ENCODE results near the gene KCNJ10. TPM values are rescaled to one million over a fixed set of nuclear protein-coding genes. Genes with fewer than 3 reads are reported as not detected.

Gene KCNJ10
- total RNA-seq, 2 donors from 2014 or later, result not detected

GRCh38 chr1:160020196-160020595, 49.8 kb downstream of the KCNJ10 start:
- no peak overlapping the region for H3K27ac Mint-ChIP-seq
- no peak for ATAC-seq (replicated peaks)
- no peaks in the 10 kb centered on the region for H3K9me3 Mint-ChIP-seq
- H3K27me3 Mint-ChIP-seq, result peaks cover 3% of the 10 kb centered on the region
- peaks cover 6% of the 10 kb centered on the region for H3K4me1 Mint-ChIP-seq
- no peaks in the 10 kb centered on the region for H3K36me3 Mint-ChIP-seq (ENCODE audit: low read depth)
- no peak overlapping the region for H3K4me3 Mint-ChIP-seq

DNA sequence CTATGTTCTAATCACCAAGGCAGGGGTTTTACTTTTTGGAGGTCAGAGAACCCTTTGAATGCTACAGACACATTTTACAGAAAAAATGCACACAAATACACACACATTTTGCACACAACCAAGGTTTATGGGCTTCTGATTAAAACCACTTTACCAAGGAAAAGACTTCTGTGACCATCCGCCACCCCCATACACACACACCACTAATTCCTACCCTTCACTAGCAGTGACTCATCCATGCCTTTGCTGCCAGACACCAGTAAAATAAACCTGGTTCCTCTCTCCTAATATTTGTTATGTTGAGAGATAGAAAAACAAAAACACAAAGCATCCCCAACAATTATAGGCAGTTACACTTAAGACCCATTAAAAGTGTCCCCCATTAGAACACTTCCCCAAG, 51.1 kb downstream of the KCNJ10 start:
- no peak overlapping the region for H3K4me3 Mint-ChIP-seq
- H3K4me1 Mint-ChIP-seq, result peaks cover 6% of the 10 kb centered on the region
- H3K27ac Mint-ChIP-seq, result peak overlapping the region; percentile 17
- no peaks in the 10 kb centered on the region for H3K36me3 Mint-ChIP-seq (ENCODE audit: low read depth)
- no peaks in the 10 kb centered on the region for H3K9me3 Mint-ChIP-seq
- H3K27me3 Mint-ChIP-seq, result peaks cover 3% of the 10 kb centered on the region
- ATAC-seq (replicated peaks), result peak; percentile 67

DNA sequence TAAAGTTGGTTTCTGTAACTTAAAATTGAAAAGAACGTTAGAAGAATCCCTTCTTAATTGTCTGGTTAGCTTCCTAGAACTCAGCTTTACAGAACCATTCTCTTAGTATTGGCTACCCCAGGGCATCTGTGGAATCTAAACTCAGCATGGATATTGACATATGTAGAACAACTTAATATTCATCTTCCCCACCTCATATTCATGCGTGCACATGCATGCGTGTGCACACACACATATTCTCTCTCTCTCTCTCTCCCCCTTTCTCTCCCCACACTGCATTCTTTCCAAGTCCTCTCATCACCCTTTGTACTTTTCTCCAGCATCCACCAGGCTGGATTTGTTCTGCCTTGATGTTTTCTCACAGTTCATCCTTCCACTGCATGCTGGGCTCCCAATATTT, 51.6 kb downstream of the KCNJ10 start:
- Mint-ChIP-seq H3K27me3 (peaks cover 8% of the 10 kb centered on the region), H3K9me3 (no peaks in the 10 kb centered on the region), H3K27ac (no peak overlapping the region), H3K4me1 (peaks cover 6% of the 10 kb centered on the region), H3K36me3 (ENCODE audit: low read depth) (no peaks in the 10 kb centered on the region), H3K4me3 (no peak overlapping the region)
- no peak for ATAC-seq (replicated peaks)

GRCh38 chr1:160017592-160017991, 52.4 kb downstream of the KCNJ10 start:
- Mint-ChIP-seq H3K27ac (no peak overlapping the region), H3K36me3 (ENCODE audit: low read depth) (no peaks in the 10 kb centered on the region), H3K27me3 (peaks cover 10% of the 10 kb centered on the region), H3K4me3 (no peak overlapping the region), H3K9me3 (no peaks in the 10 kb centered on the region), H3K4me1 (peaks cover 6% of the 10 kb centered on the region)
- no peak for ATAC-seq (replicated peaks)

DNA sequence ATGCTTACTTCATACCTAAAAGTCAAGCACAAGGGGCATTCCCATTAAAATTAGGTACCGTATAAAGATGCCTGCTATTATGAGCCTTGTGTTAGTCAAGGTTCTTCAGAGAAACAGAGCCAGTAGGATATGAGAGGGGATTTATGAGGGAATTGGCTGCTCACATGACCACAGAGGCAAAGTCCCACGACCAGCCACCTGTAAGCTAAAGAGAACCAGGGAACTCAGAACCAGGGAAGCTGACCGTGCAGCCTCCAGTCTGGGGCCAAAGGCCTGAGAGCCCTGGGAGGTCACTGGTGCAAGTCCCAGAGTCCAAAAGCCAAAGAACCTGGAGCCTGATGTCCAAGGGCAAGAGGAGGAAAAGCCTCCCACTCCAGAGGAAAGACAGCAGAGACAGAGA, 58.2 kb downstream of the KCNJ10 start:
- Mint-ChIP-seq H3K9me3 (no peaks in the 10 kb centered on the region), H3K4me1 (no peaks in the 10 kb centered on the region), H3K27me3 (peaks cover 9% of the 10 kb centered on the region), H3K27ac (no peak overlapping the region), H3K4me3 (no peak overlapping the region), H3K36me3 (ENCODE audit: low read depth) (no peaks in the 10 kb centered on the region)
- ATAC-seq (replicated peaks), result no peak

- ATAC-seq (replicated peaks), result no peak
- Mint-ChIP-seq H3K36me3 (ENCODE audit: low read depth) (no peaks in the 10 kb centered on the region), H3K27me3 (peaks cover 9% of the 10 kb centered on the region), H3K4me1 (no peaks in the 10 kb centered on the region), H3K27ac (no peak overlapping the region), H3K9me3 (no peaks in the 10 kb centered on the region), H3K4me3 (no peak overlapping the region)
Measured at GRCh38 chr1:160009801-160010200, 60.2 kb downstream of the KCNJ10 start.

DNA sequence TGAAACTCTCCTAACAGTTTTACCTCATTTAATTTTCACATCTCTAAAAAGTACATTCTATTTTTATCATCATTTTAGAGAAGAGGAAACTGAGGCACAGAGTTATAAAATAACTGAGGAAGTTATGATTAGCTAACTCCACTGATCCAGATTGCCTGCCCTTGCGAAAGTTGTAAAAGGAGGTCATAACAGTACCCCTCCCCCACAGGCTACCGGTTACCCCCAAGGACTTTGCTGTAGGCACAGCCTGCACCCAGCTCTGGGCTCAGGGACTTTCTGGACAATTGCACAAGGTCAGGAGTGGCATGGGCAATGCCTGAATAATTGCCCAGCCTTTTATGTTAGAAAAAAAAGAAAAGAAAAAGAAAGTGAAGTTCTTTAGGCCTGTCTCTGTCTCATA, 60.9 kb downstream of the KCNJ10 start:
- Mint-ChIP-seq H3K9me3 (no peaks in the 10 kb centered on the region), H3K4me1 (no peaks in the 10 kb centered on the region), H3K36me3 (ENCODE audit: low read depth) (no peaks in the 10 kb centered on the region), H3K4me3 (no peak overlapping the region), H3K27ac (no peak overlapping the region), H3K27me3 (peaks cover 9% of the 10 kb centered on the region)
- no peak for ATAC-seq (replicated peaks)

GRCh38 chr1:160007577-160008200, 62.3 kb downstream of the KCNJ10 start:
- no peaks in the 10 kb centered on the region for H3K4me1 Mint-ChIP-seq
- ATAC-seq (replicated peaks), result no peak

DNA sequence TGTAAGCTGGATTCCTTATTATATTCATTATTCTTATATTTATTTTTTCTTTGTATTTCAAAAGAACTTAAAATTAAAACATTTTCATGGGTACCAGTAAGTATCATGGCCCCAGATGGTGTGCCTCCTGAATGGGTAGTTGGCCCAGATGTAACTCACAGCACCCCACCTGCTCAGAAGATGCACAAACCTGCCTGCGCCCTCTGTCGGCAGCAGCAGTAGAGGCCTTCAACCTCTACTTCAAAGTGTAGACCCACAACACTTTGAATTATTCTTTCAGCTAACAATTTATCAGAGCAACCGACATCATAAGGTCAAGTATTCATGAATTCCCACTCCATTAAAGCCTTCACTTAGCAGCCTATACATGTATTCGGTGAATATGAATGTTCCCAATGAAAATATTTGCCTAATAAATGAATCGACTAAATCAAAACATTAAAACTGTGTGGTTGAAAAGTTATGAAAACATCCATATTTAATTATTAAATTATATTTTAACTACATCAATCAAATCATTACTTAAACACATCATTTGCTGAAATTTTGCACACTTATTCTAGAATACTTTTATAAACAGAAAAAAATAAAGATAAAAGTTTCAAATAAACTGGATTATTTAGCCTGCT, 63.5 kb downstream of the KCNJ10 start:
- H3K9me3 Mint-ChIP-seq, result no peaks in the 10 kb centered on the region
- H3K27me3 Mint-ChIP-seq, result peaks cover 3% of the 10 kb centered on the region
- H3K4me1 Mint-ChIP-seq, result no peaks in the 10 kb centered on the region
- H3K27ac Mint-ChIP-seq, result no peak overlapping the region
- no peaks in the 10 kb centered on the region for H3K36me3 Mint-ChIP-seq (ENCODE audit: low read depth)
- H3K4me3 Mint-ChIP-seq, result no peak overlapping the region
- peak; percentile 87 for ATAC-seq (replicated peaks)

More at GRCh38 chr1:160007577-160008200, 62.3 kb downstream of the KCNJ10 start:
- Mint-ChIP-seq H3K9me3 (no peaks in the 10 kb centered on the region), H3K27ac (no peak overlapping the region), H3K36me3 (ENCODE audit: low read depth) (no peaks in the 10 kb centered on the region), H3K4me3 (no peak overlapping the region), H3K27me3 (peaks cover 3% of the 10 kb centered on the region)

DNA sequence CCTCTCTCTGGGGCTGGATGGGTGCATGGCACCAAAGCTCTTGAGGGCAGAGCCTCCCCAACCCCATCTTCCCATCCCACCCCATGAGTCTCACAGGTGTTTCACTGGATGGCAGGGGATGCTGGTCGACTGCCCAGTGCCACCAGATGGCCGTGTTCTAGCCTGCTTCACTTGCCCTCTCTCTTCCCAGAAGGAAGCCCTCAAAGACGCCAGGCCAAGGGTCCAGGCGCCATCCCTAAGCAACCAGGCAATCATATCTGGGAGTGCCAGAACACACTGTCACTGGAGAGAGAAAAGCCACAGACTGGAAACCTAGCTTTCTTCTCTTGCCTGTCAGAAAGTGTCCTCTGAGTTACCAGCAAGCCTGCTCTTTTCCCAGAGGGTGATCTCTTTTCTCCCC, 64.9 kb downstream of the KCNJ10 start:
- H3K4me1 Mint-ChIP-seq, result no peaks in the 10 kb centered on the region
- H3K27ac Mint-ChIP-seq, result no peak overlapping the region
- H3K36me3 Mint-ChIP-seq (ENCODE audit: low read depth), result no peaks in the 10 kb centered on the region
- no peaks in the 10 kb centered on the region for H3K27me3 Mint-ChIP-seq
- no peak overlapping the region for H3K4me3 Mint-ChIP-seq
- no peak for ATAC-seq (replicated peaks)
- no peaks in the 10 kb centered on the region for H3K9me3 Mint-ChIP-seq

GRCh38 chr1:160004425-160004824, 65.5 kb downstream of the KCNJ10 start:
- Mint-ChIP-seq H3K4me3 (no peak overlapping the region), H3K4me1 (no peaks in the 10 kb centered on the region), H3K36me3 (ENCODE audit: low read depth) (no peaks in the 10 kb centered on the region), H3K27me3 (no peaks in the 10 kb centered on the region), H3K9me3 (no peaks in the 10 kb centered on the region), H3K27ac (peak overlapping the region; percentile 65)
- no peak for ATAC-seq (replicated peaks)

DNA sequence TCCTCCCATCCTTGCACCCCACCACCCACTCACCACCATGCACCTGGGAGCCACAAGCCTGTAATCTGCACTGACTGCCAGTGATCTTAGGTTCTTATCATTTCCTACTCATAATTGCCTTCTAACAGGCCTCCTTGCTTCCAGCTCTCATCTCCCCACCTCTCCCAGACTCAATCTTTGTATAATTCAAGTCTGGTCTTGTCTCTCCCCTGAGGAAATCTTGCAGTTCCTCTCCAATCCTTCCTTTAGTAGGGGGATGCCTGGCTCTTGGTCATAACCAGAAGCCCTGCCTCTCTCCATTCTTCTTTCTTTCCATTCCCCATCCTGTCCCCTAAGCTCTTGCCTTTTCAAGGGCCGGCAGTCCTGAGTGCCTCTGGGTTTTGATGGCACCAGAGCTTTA, 66.0 kb downstream of the KCNJ10 start:
- Mint-ChIP-seq H3K27me3 (no peaks in the 10 kb centered on the region), H3K9me3 (no peaks in the 10 kb centered on the region), H3K4me1 (no peaks in the 10 kb centered on the region), H3K4me3 (no peak overlapping the region), H3K27ac (peak overlapping the region; percentile 65), H3K36me3 (ENCODE audit: low read depth) (no peaks in the 10 kb centered on the region)
- ATAC-seq (replicated peaks), result no peak

GRCh38 chr1:160001440-160001839, 68.5 kb downstream of the KCNJ10 start:
- Mint-ChIP-seq H3K4me1 (no peaks in the 10 kb centered on the region), H3K27ac (no peak overlapping the region), H3K9me3 (no peaks in the 10 kb centered on the region), H3K4me3 (no peak overlapping the region), H3K36me3 (ENCODE audit: low read depth) (no peaks in the 10 kb centered on the region), H3K27me3 (no peaks in the 10 kb centered on the region)
- no peak for ATAC-seq (replicated peaks)

GRCh38 chr1:159999204-159999603, 70.8 kb downstream of the KCNJ10 start:
- no peak for ATAC-seq (replicated peaks)
- no peak overlapping the region for H3K27ac Mint-ChIP-seq
- no peak overlapping the region for H3K4me3 Mint-ChIP-seq
- H3K4me1 Mint-ChIP-seq, result no peaks in the 10 kb centered on the region
- H3K27me3 Mint-ChIP-seq, result peaks cover 6% of the 10 kb centered on the region
- no peaks in the 10 kb centered on the region for H3K9me3 Mint-ChIP-seq
- no peaks in the 10 kb centered on the region for H3K36me3 Mint-ChIP-seq (ENCODE audit: low read depth)

- ATAC-seq (replicated peaks), result no peak
- Mint-ChIP-seq H3K9me3 (no peaks in the 10 kb centered on the region), H3K27me3 (peaks cover 12% of the 10 kb centered on the region), H3K4me1 (no peaks in the 10 kb centered on the region), H3K27ac (no peak overlapping the region), H3K36me3 (ENCODE audit: low read depth) (no peaks in the 10 kb centered on the region), H3K4me3 (no peak overlapping the region)
Measured at GRCh38 chr1:159996653-159997052, 73.3 kb downstream of the KCNJ10 start.
